ENCODE data around the gene MACROD2. TPM values are rescaled to one million over a fixed set of nuclear protein-coding genes. Genes with fewer than 3 reads are reported as not detected.
A peak's percentile ranks its signal among the peaks of the same experiment; 100 is the strongest.

Gene MACROD2
- polyA plus RNA-seq, 4 donors, result 1.00 to 4.8 (median 1.4) TPM

- Histone ChIP-seq H3K4me3 (ENCODE audit: low read depth in 1 of 3, low read length in 3 of 3) (no peak overlapping the region), H3K27ac (ENCODE audit: low read depth in 1 of 3, low read length in 2 of 3) (no peak overlapping the region), H3K36me3 (ENCODE audit: control insufficient read depth in 3 of 3, insufficient read depth in 2 of 3, low read depth in 1 of 3, low read length in 3 of 3) (no peaks in the 10 kb centered on the region), H3K27me3 (ENCODE audit: control insufficient read depth in 3 of 3, insufficient read depth in 3 of 3, low read length in 3 of 3) (peaks cover 0 to 2% (median 0%) of the 10 kb centered on the region in 3 donors), H3K4me1 (ENCODE audit: control insufficient read depth in 3 of 3, insufficient read depth in 2 of 3, low read depth in 1 of 3, low read length in 2 of 3) (no peaks in the 10 kb centered on the region), H3K9me3 (ENCODE audit: control insufficient read depth in 2 of 2, insufficient read depth in 1 of 2, low read depth in 1 of 2, low read length in 1 of 2) (peaks cover 0 to 6% of the 10 kb centered on the region in 2 donors)
- FAIRE-seq, result no peak
- no peak for DNase-seq
- WGBS, 3 donors, result 58 to 90% (median 83%) methylated on average over 2 of the region's 2 CpGs
Measured at GRCh38 chr20:15071085-15071808, 1075.9 kb downstream of the MACROD2 start.

GRCh38 chr20:15072316-15072715 is 1077.0 kb downstream of the MACROD2 start:
- Histone ChIP-seq H3K4me1 (ENCODE audit: control insufficient read depth in 3 of 3, insufficient read depth in 2 of 3, low read depth in 1 of 3, low read length in 2 of 3) (no peaks in the 10 kb centered on the region), H3K27me3 (ENCODE audit: control insufficient read depth in 3 of 3, insufficient read depth in 3 of 3, low read length in 3 of 3) (peaks cover 0 to 2% (median 0%) of the 10 kb centered on the region in 3 donors), H3K4me3 (ENCODE audit: low read depth in 1 of 3, low read length in 3 of 3) (no peak overlapping the region), H3K36me3 (ENCODE audit: control insufficient read depth in 3 of 3, insufficient read depth in 2 of 3, low read depth in 1 of 3, low read length in 3 of 3) (no peaks in the 10 kb centered on the region), H3K27ac (ENCODE audit: low read depth in 1 of 3, low read length in 2 of 3) (no peak overlapping the region), H3K9me3 (ENCODE audit: control insufficient read depth in 2 of 2, insufficient read depth in 1 of 2, low read depth in 1 of 2, low read length in 1 of 2) (peaks cover 0 to 6% of the 10 kb centered on the region in 2 donors)
- no peak for DNase-seq
- no peak for FAIRE-seq

DNA sequence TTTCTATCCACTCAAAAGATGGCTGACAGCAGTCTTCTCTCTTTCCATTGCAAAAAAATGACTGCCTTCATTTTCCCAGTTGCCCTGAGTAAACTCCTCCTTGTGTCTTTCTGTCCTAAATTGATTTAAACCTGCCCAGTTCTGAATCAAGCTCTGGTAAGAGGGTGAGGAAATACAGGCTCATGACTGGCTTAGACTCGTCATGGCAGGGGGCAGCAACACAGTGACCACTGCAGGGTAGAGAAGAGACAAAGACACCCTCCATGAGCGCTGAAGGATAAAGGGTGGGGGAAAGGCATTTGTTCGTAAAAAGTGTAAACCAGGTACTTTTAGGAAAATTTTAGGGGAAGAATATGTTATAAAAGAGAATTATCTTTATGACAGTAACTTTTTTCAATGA is 1080.3 kb downstream of the MACROD2 start:
- no peak for DNase-seq

GRCh38 chr20:15076785-15077184 is 1081.5 kb downstream of the MACROD2 start:
- no peak overlapping the region for H3K27ac ChIP-seq (ENCODE audit: low read depth in 1 of 3, low read length in 2 of 3)
- FAIRE-seq, result peak; percentile 15
- no peaks in the 10 kb centered on the region for H3K27me3 ChIP-seq (ENCODE audit: control insufficient read depth in 3 of 3, insufficient read depth in 3 of 3, low read length in 3 of 3)
- no peaks in the 10 kb centered on the region for H3K9me3 ChIP-seq (ENCODE audit: control insufficient read depth in 2 of 2, insufficient read depth in 1 of 2, low read depth in 1 of 2, low read length in 1 of 2)
- no peaks in the 10 kb centered on the region for H3K4me1 ChIP-seq (ENCODE audit: control insufficient read depth in 3 of 3, insufficient read depth in 2 of 3, low read depth in 1 of 3, low read length in 2 of 3)
- no peak for DNase-seq
- no peaks in the 10 kb centered on the region for H3K36me3 ChIP-seq (ENCODE audit: control insufficient read depth in 3 of 3, insufficient read depth in 2 of 3, low read depth in 1 of 3, low read length in 3 of 3)
- no peak overlapping the region for H3K4me3 ChIP-seq (ENCODE audit: low read depth in 1 of 3, low read length in 3 of 3)
- WGBS, 3 donors, result 17 to 59% (median 51%) methylated on average over 1 of the region's 1 CpG

More for the DNA sequence above, 1080.3 kb downstream of the MACROD2 start:
- Histone ChIP-seq H3K4me1 (ENCODE audit: control insufficient read depth in 3 of 3, insufficient read depth in 2 of 3, low read depth in 1 of 3, low read length in 2 of 3) (no peaks in the 10 kb centered on the region), H3K27me3 (ENCODE audit: control insufficient read depth in 3 of 3, insufficient read depth in 3 of 3, low read length in 3 of 3) (no peaks in the 10 kb centered on the region), H3K36me3 (ENCODE audit: control insufficient read depth in 3 of 3, insufficient read depth in 2 of 3, low read depth in 1 of 3, low read length in 3 of 3) (no peaks in the 10 kb centered on the region), H3K9me3 (ENCODE audit: control insufficient read depth in 2 of 2, insufficient read depth in 1 of 2, low read depth in 1 of 2, low read length in 1 of 2) (no peaks in the 10 kb centered on the region), H3K27ac (ENCODE audit: low read depth in 1 of 3, low read length in 2 of 3) (no peak overlapping the region), H3K4me3 (ENCODE audit: low read depth in 1 of 3, low read length in 3 of 3) (no peak overlapping the region)
- 76 to 81% (median 76%) methylated on average over 3 of the region's 3 CpGs for WGBS, 3 donors
- no peak for FAIRE-seq

DNA sequence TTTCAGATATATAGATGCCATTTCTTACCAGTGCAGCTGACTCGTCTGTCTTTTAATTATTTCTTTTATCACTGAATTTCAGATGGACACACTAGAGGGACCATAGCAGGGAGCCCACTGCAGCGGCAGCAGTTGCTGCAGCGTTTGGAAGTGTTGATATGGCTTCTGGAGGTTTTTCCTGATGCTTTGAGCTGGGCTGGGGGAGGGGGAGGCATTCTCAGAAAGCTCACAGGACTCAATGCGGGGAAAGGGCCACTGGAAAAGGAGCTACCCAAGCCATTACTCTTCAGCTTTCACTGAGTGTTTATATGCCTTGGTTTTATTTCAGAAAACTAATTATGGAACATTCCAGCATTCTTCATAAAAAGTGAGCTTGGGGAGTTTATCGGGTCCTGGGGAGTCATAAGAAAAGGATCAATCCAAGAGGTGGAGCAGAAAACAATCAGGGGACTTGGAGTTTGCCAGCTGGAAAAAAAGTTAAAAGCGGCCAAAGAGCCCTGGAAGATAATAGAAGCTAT is 1082.5 kb downstream of the MACROD2 start:
- H3K4me1 ChIP-seq (ENCODE audit: control insufficient read depth in 3 of 3, insufficient read depth in 2 of 3, low read depth in 1 of 3, low read length in 2 of 3), result no peaks in the 10 kb centered on the region

DNA sequence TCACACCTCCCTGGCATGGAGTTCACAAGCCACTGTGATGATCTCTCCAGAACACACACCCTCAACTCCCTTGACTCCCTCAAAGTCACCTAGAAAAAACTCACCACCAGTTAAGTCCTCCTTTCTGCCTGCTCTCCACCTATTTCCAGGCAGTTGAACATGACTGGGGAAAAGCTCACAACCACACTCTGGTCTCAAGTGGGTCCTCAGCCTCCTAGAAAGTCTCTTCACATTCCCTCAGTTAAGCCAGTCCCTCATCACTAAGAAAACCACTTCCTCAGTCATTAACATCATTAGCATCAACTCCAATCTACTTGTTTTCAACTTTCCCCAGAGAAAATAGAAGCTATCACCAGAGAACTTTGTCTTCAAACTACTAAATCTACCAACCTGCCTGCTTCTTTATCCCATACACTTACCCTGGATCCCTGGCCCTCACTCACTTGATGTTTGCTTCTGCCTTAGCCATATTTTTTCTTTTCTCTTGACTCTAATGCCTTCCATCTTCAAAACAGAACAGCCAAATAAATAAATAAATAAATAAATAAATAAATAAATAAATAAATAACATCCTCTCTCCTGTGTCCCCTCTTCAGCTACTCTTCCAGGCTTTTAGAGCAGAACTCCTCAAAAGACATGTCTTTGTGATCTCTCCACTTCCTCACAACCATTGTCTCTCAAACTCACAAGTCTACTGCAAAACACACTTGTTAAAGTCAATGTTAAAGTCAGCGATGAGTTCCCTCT is 1084.5 kb downstream of the MACROD2 start:
- Histone ChIP-seq H3K4me3 (ENCODE audit: low read depth in 1 of 3, low read length in 3 of 3) (no peak overlapping the region), H3K27ac (ENCODE audit: low read depth in 1 of 3, low read length in 2 of 3) (no peak overlapping the region), H3K27me3 (ENCODE audit: control insufficient read depth in 3 of 3, insufficient read depth in 3 of 3, low read length in 3 of 3) (no peaks in the 10 kb centered on the region), H3K36me3 (ENCODE audit: control insufficient read depth in 3 of 3, insufficient read depth in 2 of 3, low read depth in 1 of 3, low read length in 3 of 3) (no peaks in the 10 kb centered on the region), H3K9me3 (ENCODE audit: control insufficient read depth in 2 of 2, insufficient read depth in 1 of 2, low read depth in 1 of 2, low read length in 1 of 2) (no peaks in the 10 kb centered on the region), H3K4me1 (ENCODE audit: control insufficient read depth in 3 of 3, insufficient read depth in 2 of 3, low read depth in 1 of 3, low read length in 2 of 3) (no peaks in the 10 kb centered on the region)
- 99 to 100% (median 100%) methylated on average over 1 of the region's 1 CpG for WGBS, 3 donors
- DNase-seq (no peak), FAIRE-seq (no peak)

More for the DNA sequence above, 1082.5 kb downstream of the MACROD2 start:
- FAIRE-seq (no peak), DNase-seq (no peak)
- no peaks in the 10 kb centered on the region for H3K9me3 ChIP-seq (ENCODE audit: control insufficient read depth in 2 of 2, insufficient read depth in 1 of 2, low read depth in 1 of 2, low read length in 1 of 2)
- no peak overlapping the region for H3K4me3 ChIP-seq (ENCODE audit: low read depth in 1 of 3, low read length in 3 of 3)
- no peaks in the 10 kb centered on the region for H3K27me3 ChIP-seq (ENCODE audit: control insufficient read depth in 3 of 3, insufficient read depth in 3 of 3, low read length in 3 of 3)
- no peaks in the 10 kb centered on the region for H3K36me3 ChIP-seq (ENCODE audit: control insufficient read depth in 3 of 3, insufficient read depth in 2 of 3, low read depth in 1 of 3, low read length in 3 of 3)
- 69 to 77% (median 76%) methylated on average over 6 of the region's 6 CpGs for WGBS, 3 donors
- no peak overlapping the region for H3K27ac ChIP-seq (ENCODE audit: low read depth in 1 of 3, low read length in 2 of 3)

DNA sequence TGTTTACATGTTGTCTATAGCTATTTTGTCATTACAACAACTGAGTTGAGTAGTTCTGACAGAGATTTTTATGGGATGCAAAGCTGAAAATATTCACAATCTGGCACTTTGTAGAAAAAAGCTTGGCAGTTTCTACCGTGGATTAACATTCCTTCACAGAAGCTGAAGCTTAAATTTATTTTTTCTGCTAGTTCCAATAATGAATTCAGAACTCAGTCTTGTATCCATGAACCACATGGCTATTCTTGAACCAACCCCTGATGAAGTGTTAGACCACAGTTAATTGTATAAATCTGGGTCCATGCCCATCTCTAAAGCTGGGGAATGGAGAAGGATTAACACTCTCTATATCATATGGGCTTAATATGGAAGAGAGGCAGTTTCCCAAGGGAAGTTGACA is 1085.9 kb downstream of the MACROD2 start:
- Histone ChIP-seq H3K36me3 (ENCODE audit: control insufficient read depth in 3 of 3, insufficient read depth in 2 of 3, low read depth in 1 of 3, low read length in 3 of 3) (no peaks in the 10 kb centered on the region), H3K27me3 (ENCODE audit: control insufficient read depth in 3 of 3, insufficient read depth in 3 of 3, low read length in 3 of 3) (no peaks in the 10 kb centered on the region), H3K4me1 (ENCODE audit: control insufficient read depth in 3 of 3, insufficient read depth in 2 of 3, low read depth in 1 of 3, low read length in 2 of 3) (no peaks in the 10 kb centered on the region), H3K27ac (ENCODE audit: low read depth in 1 of 3, low read length in 2 of 3) (no peak overlapping the region), H3K4me3 (ENCODE audit: low read depth in 1 of 3, low read length in 3 of 3) (no peak overlapping the region), H3K9me3 (ENCODE audit: control insufficient read depth in 2 of 2, insufficient read depth in 1 of 2, low read depth in 1 of 2, low read length in 1 of 2) (no peaks in the 10 kb centered on the region)
- 56 to 80% (median 68%) methylated on average over 1 of the region's 1 CpG for WGBS, 3 donors
- FAIRE-seq, result no peak
- no peak for DNase-seq

DNA sequence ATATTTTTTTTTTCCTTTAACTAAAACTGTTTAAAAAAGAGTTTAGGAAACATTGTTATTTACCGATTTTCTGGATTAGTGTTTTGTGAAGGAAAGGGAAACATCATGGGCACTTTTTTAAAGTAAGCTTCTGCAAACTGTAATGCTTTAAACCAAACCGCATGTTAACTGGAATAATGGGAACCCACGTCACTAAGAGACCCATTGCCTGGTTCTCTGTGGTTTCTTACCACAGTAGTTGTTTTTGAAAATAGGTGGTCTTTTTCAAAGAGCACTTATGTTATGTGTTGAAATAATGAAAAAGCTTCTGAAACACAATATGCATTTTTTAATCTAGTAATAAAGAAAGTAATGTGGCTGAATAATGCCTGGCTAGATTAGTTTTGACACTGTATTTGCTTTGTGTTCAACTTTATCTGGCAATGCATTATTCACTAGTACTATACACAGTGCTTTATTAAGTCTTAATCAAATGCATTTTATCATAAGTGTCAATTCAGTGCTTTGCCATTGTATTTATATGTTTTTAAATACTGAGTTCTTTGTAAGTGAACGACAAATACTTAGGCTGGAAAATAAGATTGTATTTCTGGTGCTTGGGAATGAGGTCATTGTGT is 1096.2 kb downstream of the MACROD2 start:
- H3K4me1 ChIP-seq (ENCODE audit: control insufficient read depth in 3 of 3, insufficient read depth in 2 of 3, low read depth in 1 of 3, low read length in 2 of 3), result no peaks in the 10 kb centered on the region
- no peaks in the 10 kb centered on the region for H3K27me3 ChIP-seq (ENCODE audit: control insufficient read depth in 3 of 3, insufficient read depth in 3 of 3, low read length in 3 of 3)
- no peak for DNase-seq
- no peaks in the 10 kb centered on the region for H3K36me3 ChIP-seq (ENCODE audit: control insufficient read depth in 3 of 3, insufficient read depth in 2 of 3, low read depth in 1 of 3, low read length in 3 of 3)
- no peaks in the 10 kb centered on the region for H3K9me3 ChIP-seq (ENCODE audit: control insufficient read depth in 2 of 2, insufficient read depth in 1 of 2, low read depth in 1 of 2, low read length in 1 of 2)
- FAIRE-seq, result no peak
- WGBS, 3 donors, result 77 to 87% (median 79%) methylated on average over 4 of the region's 4 CpGs
- no peak overlapping the region for H3K27ac ChIP-seq (ENCODE audit: low read depth in 1 of 3, low read length in 2 of 3)
- no peak overlapping the region for H3K4me3 ChIP-seq (ENCODE audit: low read depth in 1 of 3, low read length in 3 of 3)
